ENCODE data around the gene FAM120B. TPM values are rescaled to one million over a fixed set of nuclear protein-coding genes. Genes with fewer than 3 reads are reported as not detected.
A peak's percentile ranks its signal among the peaks of the same experiment; 100 is the strongest.
"Not testable (repeated sequence)": the region's sequence is repeated elsewhere in the genome, so short reads cannot be mapped to it uniquely, and the experiment has no call there.

FAM120B gene, protein sequence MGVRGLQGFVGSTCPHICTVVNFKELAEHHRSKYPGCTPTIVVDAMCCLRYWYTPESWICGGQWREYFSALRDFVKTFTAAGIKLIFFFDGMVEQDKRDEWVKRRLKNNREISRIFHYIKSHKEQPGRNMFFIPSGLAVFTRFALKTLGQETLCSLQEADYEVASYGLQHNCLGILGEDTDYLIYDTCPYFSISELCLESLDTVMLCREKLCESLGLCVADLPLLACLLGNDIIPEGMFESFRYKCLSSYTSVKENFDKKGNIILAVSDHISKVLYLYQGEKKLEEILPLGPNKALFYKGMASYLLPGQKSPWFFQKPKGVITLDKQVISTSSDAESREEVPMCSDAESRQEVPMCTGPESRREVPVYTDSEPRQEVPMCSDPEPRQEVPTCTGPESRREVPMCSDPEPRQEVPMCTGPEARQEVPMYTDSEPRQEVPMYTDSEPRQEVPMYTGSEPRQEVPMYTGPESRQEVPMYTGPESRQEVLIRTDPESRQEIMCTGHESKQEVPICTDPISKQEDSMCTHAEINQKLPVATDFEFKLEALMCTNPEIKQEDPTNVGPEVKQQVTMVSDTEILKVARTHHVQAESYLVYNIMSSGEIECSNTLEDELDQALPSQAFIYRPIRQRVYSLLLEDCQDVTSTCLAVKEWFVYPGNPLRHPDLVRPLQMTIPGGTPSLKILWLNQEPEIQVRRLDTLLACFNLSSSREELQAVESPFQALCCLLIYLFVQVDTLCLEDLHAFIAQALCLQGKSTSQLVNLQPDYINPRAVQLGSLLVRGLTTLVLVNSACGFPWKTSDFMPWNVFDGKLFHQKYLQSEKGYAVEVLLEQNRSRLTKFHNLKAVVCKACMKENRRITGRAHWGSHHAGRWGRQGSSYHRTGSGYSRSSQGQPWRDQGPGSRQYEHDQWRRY
- 10 to 100 TPM; 20.8 to 23.2 TPM for total RNA-seq
- long read RNA-seq, full-length matches to known transcripts: 55 of 72 reads
- long read RNA-seq, partial matches to known transcripts: 7 of 72 reads
- long read RNA-seq, other reads (novel, unspliced or antisense): 10 of 72 reads

DNA sequence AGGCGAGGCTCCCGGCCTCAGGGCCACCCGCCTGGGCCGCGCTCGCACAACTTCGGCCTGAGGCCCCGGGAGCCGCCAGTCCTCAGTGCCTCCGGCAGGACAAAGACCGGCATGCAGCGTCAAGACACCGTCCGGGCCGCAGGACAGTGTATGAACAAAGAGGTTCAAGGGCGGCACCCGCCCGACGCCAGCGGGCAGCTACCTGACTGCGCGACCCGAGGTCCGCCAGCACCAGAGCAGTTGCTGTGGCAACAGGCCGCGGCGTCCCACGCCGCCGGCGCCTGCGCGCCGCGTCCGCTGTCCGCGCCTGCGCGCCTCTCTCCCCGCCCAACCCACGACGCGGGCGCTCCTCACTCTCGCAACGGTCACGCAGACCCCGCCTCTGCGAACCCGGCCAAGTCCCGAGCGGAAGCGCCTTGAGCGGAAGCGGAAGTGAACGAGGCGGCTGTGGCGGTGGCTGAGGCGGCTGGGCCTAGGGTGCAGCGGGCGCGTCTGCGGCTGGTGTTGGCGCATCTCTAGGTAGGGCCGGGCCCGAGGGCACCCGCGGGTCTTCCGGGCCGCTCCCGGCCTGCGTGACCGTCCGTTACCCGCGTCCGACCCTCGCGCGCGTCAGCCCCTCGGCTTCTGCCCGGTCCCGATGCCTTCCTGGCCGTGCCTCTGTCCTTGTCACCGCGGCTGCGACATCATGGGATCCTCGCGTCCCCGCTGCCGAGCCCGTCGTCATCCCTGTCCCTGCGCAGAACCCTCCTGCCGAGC lies at the start of gene FAM120B:
Gene FAM120B (plus strand): TSS at position 435 of the 756 bp plus-strand sequence. CDS start 10,633 bp downstream, outside the sequence.
- DNase-seq (peak; percentile 99), ATAC-seq (peak; percentile 99)
- intact Hi-C loops (cut with DNase I): no loop called here

DNA sequence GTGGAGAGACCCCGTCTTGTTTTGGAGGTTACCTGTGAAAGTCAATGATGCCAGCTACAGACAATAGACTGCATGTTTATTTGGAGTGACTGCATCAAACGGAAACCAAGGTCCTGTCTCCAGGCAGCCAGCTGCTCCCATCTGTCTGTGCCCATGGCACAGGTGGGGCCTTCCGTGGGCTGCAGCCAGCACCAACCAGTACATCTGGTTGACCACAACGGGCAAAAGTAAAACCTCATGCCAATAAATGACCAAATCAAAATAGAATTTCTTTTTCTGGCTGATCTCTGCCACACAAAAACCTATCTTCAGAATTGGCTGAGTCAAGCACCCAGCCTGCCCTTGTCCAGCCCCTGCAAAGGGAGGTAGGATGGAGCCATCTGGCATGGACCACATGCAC lies 49.2 kb upstream of the FAM120B start:
- intact Hi-C loops (cut with DNase I): no loop called here
- no peak for ATAC-seq
- DNase-seq: peak; percentile 5

DNA sequence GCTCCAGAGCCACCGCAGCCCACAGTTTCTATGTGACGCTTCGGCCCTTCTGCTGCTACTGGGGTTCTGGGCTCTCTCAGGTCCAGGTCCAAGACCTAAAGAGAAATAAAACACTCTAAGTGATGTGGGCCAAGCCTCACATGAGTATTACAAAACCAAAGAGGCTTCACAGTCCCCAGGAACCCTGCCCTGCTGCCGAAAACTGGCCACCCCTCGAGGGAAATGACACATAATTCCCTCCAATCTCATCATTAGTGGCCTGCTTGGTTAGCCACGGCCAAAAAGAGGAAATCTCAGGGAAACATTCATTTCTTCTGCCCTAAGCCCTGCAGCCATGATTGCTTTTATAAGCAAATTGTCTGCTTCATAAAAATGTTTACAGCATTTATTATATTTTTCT lies 48.2 kb upstream of the FAM120B start:
- DNase-seq: peak; percentile 24
- intact Hi-C loops (cut with DNase I): no loop called here
- no peak for ATAC-seq

DNA sequence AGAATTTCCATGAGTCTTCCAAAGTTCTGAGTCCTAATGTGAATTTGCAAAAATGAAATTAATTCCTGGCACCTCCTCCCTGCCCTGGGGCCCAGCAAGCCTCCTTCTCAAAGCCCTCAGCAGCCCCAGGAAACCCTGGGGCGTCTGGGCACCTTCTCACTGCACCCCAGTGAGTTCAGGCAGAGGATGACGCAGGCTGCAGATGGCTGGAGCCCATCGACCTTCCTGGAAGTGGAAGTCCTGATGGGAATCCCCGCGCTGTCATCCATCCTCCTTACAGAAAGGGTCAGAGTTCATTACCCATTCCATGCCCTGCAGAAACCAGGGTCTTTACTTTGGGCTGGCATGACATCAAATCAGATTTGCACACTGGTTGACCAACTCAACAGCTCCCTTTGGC lies 47.3 kb upstream of the FAM120B start:
- intact Hi-C loops (cut with DNase I): no loop called here
- no peak for ATAC-seq
- DNase-seq: peak; percentile 7

DNA sequence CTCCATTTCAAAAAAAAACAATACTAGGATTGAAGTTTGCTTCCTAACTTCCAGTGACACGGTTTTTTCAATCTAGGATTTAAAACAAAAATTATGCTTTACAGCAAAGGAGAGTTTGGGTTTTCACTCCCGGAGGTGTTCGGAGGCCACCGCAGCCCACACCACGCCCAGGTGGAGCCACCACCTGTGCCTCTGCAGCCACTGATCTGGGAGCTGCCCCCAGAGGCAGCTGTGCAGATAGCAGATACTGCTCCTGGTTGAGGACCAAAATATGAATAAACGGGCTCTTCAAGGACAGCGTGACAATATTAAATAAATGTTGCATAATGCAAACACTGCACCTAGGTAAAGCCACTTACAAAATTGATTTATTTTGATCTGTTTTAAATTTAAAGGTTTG lies 45.9 kb upstream of the FAM120B start:
- no peak for ATAC-seq
- intact Hi-C loops (cut with DNase I): no loop called here
- no peak for DNase-seq

DNA sequence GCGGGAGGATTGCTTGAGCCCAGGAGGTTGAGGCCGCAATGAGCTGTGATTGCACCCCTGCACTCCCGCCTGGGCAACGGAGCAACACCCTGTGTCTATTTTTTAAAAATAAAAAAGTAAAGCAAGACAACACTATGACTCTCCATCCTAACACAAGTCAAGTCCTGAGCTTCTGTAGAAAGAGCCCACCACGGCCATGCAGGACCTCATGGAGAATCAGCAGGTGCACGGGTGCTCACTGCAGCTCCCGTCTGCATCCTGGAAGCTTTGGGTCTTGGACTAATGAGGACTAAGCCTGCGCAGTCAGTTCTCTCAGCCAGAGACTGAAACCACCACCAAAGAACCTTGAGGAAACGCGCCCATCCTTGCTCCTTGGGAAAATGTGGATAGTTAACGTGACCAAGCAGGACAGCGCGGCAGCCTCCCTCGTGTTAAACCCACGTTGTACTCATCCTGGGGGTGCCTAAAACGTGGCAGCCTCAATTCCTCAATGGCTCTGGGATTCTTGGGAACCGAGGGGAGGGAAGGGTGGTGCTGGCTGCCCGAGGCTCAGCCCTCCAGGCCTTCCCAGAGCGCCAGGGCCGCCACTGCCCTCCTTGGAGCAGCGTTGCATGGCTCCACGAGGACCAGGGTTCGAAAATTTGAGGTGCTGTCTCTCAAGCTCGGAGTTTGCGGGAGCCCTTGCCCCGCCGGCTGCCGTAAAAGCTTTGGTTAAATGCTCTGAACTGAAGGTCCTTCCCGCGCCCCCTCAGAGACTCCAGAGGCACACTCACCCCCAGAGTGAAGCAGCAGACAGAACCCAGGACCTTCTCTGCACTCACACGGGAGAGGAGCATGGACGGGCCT lies 44.7 kb upstream of the FAM120B start:
- DNase-seq: no peak

DNA sequence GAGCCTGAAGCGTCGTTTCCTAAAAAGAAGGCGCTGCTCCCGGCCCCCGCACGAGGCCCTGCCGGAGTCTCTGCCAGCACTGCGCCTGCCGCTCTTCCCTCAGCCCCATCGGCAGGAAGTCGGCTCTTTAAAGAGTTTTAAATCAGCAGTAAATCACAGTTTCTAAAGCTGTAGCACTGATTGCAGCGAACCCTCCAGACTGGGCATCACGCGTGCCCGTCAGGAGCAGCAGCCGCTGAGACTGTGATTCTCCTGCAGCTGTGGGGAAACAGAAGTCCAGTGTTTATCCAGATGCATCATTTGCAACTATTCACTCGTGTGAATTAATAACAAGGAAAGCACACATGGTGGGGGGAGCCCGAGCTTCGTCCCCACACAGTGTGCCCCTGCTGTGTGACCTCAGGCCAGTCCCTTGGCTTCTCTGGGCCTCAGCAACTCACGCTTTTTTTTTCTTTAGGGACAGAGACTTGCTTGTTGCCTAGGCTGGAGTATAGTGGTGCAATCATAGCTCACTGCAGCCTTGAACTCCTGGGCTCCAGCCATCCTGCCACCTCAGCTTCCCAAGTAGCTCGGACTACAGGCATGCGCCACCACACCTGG lies 44.0 kb upstream of the FAM120B start:
- DNase-seq: no peak
- no peak for ATAC-seq

More for the DNA sequence above, 44.7 kb upstream of the FAM120B start:
- no peak for ATAC-seq
- intact Hi-C loops (cut with DNase I): no loop called here

DNA sequence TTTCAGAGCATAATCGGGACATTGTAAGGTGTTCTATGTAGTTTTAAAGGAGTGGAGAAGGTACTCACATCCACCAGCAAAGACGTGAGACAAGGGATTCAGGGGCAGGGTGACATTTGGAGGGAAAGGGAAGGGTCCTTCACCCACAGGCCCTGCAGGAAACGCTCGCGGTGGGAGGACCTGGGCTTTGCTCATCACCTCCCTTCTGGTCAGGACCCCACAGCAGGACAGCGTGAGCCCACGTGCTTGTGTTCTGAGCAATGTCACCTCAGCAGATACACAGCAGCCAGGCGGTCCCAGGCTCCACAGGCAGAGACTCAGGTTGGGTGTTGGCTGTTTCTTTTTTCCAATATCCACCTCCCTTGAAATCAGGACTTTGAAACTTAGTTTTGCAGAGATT lies 43.1 kb upstream of the FAM120B start:
- ATAC-seq (no peak), DNase-seq (no peak)

More for the DNA sequence above, 44.0 kb upstream of the FAM120B start:
- intact Hi-C loops (cut with DNase I): no loop called here

DNA sequence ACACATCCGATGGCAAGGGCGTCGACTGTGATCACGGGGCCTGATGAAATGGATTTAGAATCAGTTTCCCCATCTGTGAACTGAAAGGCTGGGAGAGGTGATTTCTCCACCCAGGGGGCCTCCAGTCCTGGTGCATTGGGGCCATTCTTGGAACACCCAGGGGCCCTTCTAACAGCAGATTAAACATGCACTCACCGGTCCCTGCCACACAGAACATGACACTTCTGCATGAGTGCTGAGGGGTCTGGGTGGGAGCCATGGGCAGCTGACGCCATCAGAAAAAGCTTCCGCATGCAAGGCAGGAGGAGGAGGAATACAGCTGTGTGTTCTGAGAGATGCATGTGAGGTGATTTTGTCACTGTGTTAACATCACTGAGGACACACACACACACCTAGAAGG lies 42.5 kb upstream of the FAM120B start:
- intact Hi-C loops (cut with DNase I): no loop called here
- no peak for ATAC-seq
- DNase-seq: no peak

More for the DNA sequence above, 43.1 kb upstream of the FAM120B start:
- intact Hi-C loops (cut with DNase I): no loop called here

DNA sequence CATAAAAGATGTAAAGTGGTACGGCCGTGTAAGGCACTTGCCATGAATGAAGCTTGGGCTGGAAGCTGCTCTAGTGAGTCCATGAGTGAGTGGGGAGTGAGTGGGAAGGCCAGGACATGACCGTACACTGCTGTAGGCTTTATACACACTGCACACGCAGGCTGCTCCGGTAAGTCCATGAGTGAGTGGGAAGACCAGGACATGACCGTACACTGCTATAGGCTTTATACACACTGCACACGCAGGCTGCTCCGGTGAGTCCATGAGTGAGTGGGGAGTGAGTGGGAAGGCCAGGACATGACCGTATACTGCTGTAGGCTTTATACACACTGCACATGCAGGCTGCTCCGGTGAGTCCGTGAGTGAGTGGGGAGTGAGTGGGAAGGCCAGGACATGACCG lies 41.9 kb upstream of the FAM120B start:
- intact Hi-C loops (cut with DNase I); ATAC-seq: not testable (repeated sequence)
- DNase-seq: peak; percentile 2

DNA sequence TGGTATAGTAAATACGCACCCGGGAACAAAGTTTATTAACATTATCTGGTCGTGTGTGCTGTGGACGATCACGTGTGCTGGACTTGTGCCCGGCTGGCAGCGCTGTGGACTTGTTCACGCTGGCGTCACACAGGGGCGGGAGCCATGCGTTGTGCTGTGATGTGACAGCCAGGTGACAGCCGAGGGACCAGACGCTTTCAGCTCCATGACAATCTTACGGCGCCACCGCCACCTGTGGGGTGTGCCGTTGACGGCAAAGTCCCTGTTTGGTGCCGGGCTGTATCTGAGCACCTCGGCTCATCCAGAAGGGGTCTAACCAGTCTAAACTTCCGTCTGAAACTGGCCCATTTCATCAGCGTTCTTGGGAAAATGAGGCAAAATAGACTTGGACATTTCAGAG lies 40.9 kb upstream of the FAM120B start:
- peak; percentile 81 to 84 for ATAC-seq
- intact Hi-C loops (cut with DNase I): no loop called here
- DNase-seq: peak; percentile 80

DNA sequence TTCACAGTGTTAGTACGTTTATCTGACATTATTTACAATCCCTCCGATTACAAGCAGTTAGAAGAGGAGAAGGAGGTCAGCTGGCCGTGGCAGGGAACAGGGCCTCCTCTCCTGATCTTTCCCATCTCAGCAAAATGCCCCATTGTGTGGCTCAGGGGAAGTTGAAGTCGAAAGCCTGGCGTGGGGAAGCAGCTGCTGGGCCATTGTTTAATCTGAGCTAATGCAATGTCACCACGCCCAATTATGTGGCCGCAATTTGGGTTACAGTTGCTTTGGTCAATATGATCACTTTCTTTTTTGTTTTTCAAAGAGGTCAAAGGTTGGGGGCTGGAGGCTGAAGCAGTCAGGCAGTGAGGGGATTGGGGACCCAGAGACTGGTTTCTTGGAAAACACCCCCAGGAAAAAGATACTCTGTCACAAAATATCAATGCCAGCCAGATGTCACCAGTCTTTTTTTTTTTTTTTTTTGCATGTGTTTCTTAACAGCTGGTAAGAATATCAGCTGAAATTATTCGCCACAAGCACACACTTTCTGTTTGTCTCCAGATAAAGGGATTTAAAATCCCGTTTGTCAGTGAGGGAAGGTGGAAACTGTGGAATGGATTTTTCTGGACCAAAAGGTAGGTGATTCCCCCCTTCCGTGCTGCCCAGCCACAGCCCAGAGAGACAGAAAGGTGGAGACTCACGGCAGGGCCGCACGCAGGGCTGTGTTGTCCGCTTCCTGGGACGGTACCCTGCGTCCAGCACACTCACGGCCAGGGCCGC lies 40.3 kb upstream of the FAM120B start:
- intact Hi-C loops (cut with DNase I): no loop called here
- DNase-seq (peak; percentile 42), ATAC-seq (peak; percentile 51 to 62)

DNA sequence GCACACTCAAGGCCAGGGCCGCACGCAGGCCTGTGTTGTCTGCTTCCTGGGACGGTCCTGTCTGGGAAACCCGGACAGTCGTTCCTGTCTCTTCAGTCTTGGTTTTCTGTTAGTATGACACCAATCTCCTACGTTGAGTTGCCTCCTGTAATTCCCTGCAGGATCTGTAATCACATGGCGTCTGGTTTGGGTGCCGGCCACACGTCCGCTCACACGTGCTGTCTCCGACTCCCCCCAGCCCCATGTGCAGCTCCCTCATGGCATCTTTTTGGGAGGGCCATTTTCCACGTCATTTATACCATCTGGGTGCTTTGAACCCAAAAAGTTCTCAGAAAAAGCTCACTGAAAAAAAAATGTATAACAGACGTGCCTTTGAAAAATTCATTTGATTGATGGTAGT lies 38.9 kb upstream of the FAM120B start:
- no peak for ATAC-seq
- intact Hi-C loops (cut with DNase I): no loop called here
- DNase-seq: peak; percentile 5

DNA sequence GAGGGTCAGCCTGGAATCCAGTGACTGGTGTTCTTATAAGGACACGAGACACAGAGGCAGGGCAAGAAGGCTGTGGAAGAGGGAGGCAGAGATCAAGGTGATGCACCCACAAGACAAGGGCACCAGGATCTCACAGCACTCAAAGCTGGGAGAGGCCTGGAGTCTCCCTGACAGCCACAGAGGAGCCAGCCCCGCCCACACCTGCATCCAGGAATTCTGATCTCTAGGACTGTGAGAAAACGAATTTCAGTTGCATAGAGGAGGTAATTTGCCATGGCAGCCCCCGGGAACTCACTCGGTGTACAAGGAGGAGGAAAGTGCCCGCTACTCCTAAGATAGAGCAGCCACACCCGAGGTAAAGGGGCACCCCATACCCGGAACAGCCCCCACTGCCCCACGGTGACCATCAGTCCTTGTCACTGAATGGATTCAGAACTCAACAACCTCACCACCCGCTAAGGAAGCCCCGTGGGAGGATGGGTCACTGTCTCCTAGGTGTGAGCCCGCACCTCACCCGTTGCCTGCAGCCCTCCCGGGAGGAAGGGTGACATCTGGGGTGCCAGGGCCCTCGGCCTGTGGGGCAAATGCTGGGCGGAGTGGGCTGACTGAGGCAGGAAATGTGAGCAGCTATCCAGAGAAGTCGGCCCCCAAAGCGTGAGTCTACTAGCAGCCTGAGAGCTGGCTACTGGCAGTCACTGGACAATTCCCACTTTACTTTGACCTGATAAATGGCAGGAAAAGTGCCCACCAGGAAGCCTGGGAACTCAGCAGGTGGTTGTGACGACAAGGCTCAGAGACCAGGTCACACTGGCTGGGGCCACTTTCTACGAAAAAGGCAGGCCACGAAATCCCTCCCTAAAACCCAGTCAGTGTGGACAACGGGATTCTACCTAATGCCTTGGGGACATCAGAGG lies 38.1 kb upstream of the FAM120B start:
- intact Hi-C loops (cut with DNase I): no loop called here

DNA sequence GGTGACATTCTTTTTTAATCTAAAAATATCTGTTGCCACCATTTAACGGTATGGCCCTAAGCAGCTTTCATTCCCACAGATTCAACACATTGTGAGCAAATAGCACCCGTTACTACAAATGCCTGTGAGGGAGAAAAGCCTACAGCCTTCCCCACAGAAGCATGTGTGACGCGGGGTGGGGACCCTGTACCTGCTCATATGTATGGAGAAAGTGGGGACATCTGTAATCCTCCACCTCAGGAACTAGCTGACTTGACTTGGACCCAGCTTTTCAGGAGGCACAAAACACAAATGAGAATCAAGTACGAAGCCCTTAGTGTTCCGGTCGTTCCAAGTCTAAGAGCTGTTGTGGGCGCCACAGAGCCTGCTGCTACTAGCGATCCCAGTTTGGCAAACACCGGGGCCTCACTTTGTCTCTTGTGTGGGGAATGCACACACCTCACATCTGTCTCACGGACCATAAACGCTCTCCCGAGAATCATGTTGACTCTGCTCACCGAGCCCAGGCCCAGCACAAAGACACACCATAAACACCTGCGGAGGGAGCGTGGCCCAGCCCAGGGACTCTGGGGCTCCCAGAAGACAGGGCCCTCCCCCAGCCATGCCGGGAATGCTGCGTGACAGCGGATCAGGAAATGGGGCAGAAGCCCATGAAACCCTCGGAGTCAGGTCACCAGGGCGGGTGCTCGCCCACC lies 37.3 kb upstream of the FAM120B start:
- ATAC-seq: no peak
- intact Hi-C loops (cut with DNase I): no loop called here
- DNase-seq: peak; percentile 12

More for the DNA sequence above, 38.1 kb upstream of the FAM120B start:
- DNase-seq (peak; percentile 12), ATAC-seq (no peak)

All from left cardiac atrium (tissue), 4 donors.